ENCODE data around the gene ELF1. TPM values are rescaled to one million over a fixed set of nuclear protein-coding genes. Genes with fewer than 3 reads are reported as not detected.
A peak's percentile ranks its signal among the peaks of the same experiment; 100 is the strongest.

ELF1 gene
- total RNA-seq, 1 donor from 2014 or later: 19.2 TPM

- no peak overlapping the region for H3K4me3 Mint-ChIP-seq
- no peaks in the 10 kb centered on the region for H3K9me3 Mint-ChIP-seq
- H3K4me1 Mint-ChIP-seq: peaks cover 28% of the 10 kb centered on the region
- DNase-seq (ENCODE audit: low read depth, low spot score): no peak
- TF ChIP-seq CTCF (conservative IDR thresholded peaks at IDR 0.05): no peak
- H3K27me3 Mint-ChIP-seq (ENCODE audit: low read depth): no peaks in the 10 kb centered on the region
- H3K36me3 Mint-ChIP-seq (ENCODE audit: low read depth): no peaks in the 10 kb centered on the region
- no peak overlapping the region for H3K27ac Mint-ChIP-seq (ENCODE audit: unreplicated experiment)
Measured at GRCh38 chr13:41008349-41008980, 10.7 kb downstream of the ELF1 start.

- Mint-ChIP-seq H3K27me3 (ENCODE audit: low read depth) (no peaks in the 10 kb centered on the region), H3K27ac (ENCODE audit: unreplicated experiment) (peak overlapping the region; percentile 43), H3K4me3 (no peak overlapping the region), H3K36me3 (ENCODE audit: low read depth) (no peaks in the 10 kb centered on the region), H3K9me3 (no peaks in the 10 kb centered on the region), H3K4me1 (peaks cover 28% of the 10 kb centered on the region)
- DNase-seq (ENCODE audit: low read depth, low spot score): no peak
- TF ChIP-seq CTCF (conservative IDR thresholded peaks at IDR 0.05): no peak
Measured at GRCh38 chr13:41007744-41008128, 11.4 kb downstream of the ELF1 start.

- no peak for TF ChIP-seq CTCF (conservative IDR thresholded peaks at IDR 0.05)
- Mint-ChIP-seq H3K4me3 (no peak overlapping the region), H3K27ac (ENCODE audit: unreplicated experiment) (no peak overlapping the region), H3K27me3 (ENCODE audit: low read depth) (no peaks in the 10 kb centered on the region), H3K4me1 (peaks cover 28% of the 10 kb centered on the region), H3K36me3 (ENCODE audit: low read depth) (no peaks in the 10 kb centered on the region), H3K9me3 (no peaks in the 10 kb centered on the region)
- no peak for DNase-seq (ENCODE audit: low read depth, low spot score)
Measured at GRCh38 chr13:41006978-41007743, 12.0 kb downstream of the ELF1 start.

GRCh38 chr13:41006306-41006705 lies 12.8 kb downstream of the ELF1 start:
- Mint-ChIP-seq H3K27me3 (ENCODE audit: low read depth) (no peaks in the 10 kb centered on the region), H3K4me3 (no peak overlapping the region), H3K27ac (ENCODE audit: unreplicated experiment) (no peak overlapping the region), H3K4me1 (peaks cover 33% of the 10 kb centered on the region), H3K9me3 (no peaks in the 10 kb centered on the region), H3K36me3 (ENCODE audit: low read depth) (no peaks in the 10 kb centered on the region)
- no peak for DNase-seq (ENCODE audit: low read depth, low spot score)
- TF ChIP-seq CTCF (conservative IDR thresholded peaks at IDR 0.05): no peak

- no peak for DNase-seq (ENCODE audit: low read depth, low spot score)
- no peak overlapping the region for H3K4me3 Mint-ChIP-seq
- peaks cover 33% of the 10 kb centered on the region for H3K4me1 Mint-ChIP-seq
- no peaks in the 10 kb centered on the region for H3K36me3 Mint-ChIP-seq (ENCODE audit: low read depth)
- TF ChIP-seq CTCF (conservative IDR thresholded peaks at IDR 0.05): no peak
- H3K27ac Mint-ChIP-seq (ENCODE audit: unreplicated experiment): no peak overlapping the region
- H3K9me3 Mint-ChIP-seq: no peaks in the 10 kb centered on the region
- H3K27me3 Mint-ChIP-seq (ENCODE audit: low read depth): no peaks in the 10 kb centered on the region
Measured at GRCh38 chr13:41005704-41006103, 13.4 kb downstream of the ELF1 start.

Data from neural crest cell (in vitro differentiated cells).